Measurements from ENCODE around the gene SPDYC.
"Not testable (repeated sequence)": the region's sequence is repeated elsewhere in the genome, so short reads cannot be mapped to it uniquely, and the experiment has no call there.

The SPDYC gene

DNA sequence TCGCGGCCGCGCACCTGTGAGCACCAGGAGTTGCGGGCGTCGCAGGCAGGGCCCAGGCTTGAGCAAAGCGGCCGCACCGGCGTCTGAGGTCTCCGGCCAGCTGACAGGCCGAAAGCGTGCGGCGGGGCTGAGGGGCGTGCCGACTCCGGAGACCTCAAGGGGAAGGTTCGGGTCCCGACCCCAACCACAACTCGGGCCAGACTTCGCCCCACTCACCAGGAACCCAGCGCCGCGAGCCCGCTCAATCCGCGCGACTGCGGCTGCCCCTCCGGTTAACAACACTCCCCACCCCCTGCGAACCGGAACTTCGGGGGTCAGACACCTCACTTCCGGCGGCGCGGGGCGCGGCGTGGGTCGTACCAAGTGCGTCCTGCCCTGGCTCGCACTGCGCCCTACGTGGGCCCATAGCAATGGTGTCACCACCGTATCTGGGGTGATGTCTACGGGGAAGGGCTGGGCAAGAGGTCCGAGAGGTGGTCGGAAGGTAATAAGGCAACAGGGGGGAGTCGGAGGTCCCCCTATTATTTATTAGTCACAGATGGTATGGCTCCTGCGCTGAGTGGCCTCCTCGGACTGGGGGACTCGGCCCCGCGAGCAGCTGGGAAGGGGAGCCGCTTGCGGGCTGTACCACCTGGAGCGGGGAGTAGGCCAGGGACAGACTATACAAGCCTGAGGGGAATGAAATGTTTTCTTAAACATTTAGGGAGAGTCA lies 35.6 kb upstream of the SPDYC start, which contains the start of gene SYVN1:
Gene SYVN1, minus strand, starts transcription at position 280 of the 712 bp plus-strand sequence. CDS start 918 bp downstream, outside the sequence.
- peak; percentile 93 for DNase-seq

DNA sequence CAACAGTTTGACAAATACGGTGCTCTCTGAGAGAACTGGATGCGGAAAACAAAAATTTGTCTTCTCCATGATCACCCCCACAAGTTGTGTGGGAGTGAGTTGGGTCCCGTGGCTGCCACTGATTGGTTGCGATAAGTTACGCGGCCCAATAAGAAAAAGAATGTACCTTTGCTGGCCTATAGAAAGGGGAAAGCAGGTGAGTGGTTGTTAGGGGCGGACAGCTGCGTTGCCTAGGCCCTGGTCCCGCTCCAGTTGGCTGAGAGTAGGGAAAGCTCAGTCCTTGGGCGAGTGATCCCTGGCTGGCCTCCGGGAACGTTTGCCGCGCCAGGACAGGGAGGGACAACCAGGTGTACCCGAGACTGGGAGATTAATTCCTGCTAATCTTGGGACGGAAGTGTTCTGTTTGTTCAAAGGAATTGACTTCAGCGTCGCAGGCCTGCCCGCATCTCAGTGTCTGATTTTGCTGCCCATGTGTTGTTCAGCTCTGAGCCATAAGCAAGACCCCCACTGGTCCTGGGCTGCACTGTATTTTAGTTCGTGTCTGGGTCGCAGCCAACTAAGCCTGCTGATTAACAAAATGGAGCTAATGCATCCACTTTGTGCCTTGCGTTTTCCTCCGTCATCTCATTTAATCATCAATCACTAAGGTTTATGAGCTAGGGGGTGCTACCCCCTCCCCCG lies 34.9 kb upstream of the SPDYC start:
- DNase-seq = peak; percentile 98

DNA sequence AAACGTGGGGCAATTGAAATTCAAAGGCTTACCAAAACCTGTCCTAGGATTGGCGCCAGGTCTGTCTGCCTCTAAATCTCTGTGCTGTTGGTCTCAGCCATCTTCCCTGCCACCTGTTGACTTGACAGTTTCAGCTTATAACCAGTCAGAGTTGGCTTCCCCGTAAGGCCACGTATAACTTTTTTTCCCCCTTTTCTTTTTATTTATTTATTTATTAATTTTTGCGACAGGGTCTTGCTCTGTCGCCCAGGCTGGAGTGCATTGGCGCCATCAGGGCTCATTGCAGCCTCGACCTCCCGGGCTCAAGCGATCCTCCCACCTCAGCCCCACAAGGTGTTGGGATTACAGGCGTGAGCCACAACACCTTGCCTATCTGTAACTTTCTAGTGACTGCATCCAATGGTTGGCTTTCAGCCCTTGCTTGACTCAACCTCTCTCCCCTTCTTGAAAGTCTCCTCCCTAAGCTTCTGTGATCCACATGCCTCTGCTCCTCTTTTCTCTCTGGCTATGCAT lies 34.3 kb upstream of the SPDYC start:
- peak; percentile 8 for DNase-seq

- DNase-seq = peak; percentile 29
Observed at GRCh38 chr11:65136515-65137096, 33.4 kb upstream of the SPDYC start.

DNA sequence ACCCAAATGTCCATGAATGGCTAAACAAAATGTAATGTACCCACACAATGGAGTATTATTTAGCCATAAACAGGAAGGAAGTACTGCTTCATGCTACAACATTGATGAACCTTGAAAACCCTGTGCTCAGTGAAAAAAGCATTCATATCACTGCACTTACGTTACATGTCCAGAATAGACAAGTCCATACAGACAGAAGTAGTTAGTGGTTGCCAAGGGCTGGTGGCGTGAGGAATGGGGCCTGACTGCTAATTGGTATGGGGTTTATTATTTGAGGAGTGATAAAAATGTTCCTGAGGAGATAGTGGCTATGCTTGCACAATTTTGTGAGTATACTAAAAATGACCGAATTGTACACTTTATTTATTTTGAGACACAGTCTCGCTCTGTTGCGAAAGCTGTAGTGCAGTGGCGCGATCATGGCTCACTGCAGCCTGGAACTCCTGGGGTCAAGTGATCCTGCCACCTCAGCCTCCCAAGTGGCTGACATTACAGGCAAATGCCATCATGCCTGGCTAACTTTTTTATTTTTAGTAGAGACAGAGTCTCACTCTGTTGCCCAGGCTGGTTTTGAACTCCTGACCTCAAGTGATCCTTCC lies 28.0 kb upstream of the SPDYC start:
- no peak for DNase-seq

DNA sequence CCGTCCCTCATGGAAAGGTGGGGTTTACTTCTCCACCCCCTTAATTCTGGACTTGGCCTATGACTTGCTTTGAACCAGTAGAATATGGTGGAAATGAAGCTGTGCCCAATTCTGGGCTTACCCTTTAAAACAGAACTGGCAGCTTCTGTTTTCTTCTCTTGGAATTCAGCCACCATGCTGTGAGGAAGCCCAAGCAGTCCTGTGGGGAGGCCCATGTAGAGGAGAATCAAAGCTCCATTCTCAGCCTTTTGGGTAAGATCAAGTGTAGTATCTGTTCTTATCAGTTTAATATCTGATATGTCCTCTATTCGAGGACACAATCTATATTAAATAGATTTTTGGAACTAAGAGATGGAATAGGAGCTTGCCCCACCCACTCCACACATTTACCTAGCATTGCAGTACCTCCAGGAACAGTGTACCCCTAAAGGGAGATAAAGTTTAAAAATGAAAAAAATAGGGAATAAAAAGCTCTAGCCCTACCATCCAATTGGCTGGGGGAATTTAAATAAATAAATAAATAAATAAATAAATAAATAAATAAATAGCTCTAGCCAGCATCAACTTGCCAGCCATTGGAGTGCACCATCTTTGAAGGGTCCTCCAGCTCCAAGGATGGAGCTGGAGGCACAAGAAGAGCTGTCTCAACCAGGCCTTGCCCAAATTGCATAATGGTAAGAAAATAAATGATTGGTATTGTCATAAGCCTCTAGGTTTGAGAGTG lies 22.5 kb upstream of the SPDYC start:
- no peak for DNase-seq

DNA sequence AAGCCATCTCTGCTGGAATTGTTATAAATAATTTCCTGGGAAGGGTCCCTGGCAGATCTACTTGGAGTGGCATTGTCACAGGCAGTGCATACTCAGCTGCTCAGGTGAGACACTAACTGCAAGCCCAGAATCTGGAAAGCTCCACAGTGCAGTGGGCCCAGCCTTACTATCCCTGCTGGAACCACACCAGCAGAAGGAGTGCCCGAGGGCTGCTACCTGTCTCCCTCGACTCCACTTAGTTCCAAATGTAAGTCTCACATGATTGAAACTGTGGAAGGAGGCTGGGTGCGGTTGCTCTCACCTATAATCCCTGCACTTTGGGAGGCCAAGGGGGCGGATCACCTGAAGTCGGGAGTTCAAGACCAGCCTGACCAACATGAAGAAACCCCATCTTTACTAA lies 21.4 kb upstream of the SPDYC start:
- DNase-seq = no peak

GRCh38 chr11:65150131-65150508 lies 19.9 kb upstream of the SPDYC start:
- DNase-seq = not testable (repeated sequence)

- peak; percentile 75 for DNase-seq
Observed at GRCh38 chr11:65150509-65151299, 19.3 kb upstream of the SPDYC start.

GRCh38 chr11:65151331-65151899 lies 18.6 kb upstream of the SPDYC start:
- no peak for DNase-seq

DNA sequence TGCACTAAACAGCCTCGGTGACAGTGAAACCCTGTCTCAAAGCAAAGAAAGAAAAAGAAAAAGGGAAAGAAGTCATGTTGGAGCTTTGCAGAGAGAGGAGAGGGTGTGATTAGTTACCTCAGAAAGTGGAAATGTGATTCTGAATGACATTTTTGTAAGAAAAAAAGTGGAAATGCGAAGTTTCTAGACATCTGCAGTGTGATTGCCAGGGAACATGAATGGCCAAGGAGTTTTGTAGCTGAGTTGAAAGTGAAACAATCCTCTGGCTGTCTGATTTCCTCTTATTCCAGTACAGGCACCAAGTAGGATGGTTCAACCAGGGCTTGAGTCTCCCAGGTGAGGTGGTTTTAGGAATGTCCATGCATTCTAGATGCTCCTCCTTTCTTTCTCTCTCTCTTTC lies 17.9 kb upstream of the SPDYC start:
- no peak for DNase-seq

DNA sequence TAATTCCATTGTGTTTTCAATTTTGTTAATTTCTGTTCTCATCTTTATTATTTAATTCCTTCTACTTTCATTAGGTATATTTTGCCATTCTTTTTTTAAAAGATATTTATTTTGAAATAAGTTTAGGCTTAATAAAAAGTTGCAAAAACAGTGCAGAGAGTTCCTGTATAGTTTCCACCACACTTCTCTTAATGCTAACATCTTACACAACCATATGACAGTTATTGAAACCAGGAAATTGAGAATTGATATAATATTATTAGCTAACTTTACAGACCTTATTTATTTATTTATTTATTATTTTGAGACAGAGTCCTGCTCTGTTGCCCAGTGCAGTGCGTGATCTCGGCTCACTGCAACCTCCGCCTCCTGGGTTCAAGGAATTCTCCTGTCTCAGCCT lies 13.8 kb upstream of the SPDYC start:
- no peak for DNase-seq

- no peak for DNase-seq
Observed at GRCh38 chr11:65156926-65157325, 13.1 kb upstream of the SPDYC start.

DNA sequence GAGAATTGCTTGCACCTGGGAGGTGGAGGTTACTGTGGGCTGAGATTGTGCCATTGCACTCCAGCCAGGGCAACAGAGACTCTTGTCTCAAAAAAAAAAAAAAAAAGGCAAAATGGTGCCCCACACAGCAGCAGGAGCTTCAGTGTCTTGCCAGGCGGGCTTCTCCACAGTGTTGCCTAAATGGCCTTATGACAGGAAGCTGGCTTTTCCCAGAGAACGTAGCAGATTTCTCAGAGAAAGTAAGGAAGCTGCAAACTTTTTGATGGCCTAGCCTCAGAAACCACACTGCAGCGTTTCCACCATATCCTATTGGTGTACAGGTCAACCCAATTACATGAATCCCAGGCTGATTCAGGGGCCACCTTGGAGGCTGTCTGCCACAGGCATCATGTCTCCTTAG lies 12.7 kb upstream of the SPDYC start:
- no peak for DNase-seq

DNA sequence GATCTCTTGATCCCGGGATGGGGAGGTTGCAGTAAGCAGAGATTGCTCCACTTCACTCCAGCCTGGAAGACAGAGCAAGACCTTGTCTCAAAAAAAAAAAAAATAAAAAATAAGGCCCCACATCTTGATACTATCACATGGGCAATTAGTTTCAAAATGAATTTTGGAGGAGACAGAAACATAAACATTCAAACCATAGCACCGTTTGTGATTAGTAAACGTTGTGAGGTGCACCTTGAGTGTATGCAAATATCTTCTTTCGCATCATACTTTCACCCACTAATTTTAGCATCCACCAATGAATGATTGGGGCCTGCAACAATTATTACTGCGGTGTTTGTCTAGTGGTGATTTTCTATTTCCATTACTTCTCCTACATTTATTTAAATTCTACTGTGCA lies 11.0 kb upstream of the SPDYC start:
- DNase-seq = no peak

GRCh38 chr11:65160643-65161042 lies 9.4 kb upstream of the SPDYC start:
- no peak for DNase-seq

DNA sequence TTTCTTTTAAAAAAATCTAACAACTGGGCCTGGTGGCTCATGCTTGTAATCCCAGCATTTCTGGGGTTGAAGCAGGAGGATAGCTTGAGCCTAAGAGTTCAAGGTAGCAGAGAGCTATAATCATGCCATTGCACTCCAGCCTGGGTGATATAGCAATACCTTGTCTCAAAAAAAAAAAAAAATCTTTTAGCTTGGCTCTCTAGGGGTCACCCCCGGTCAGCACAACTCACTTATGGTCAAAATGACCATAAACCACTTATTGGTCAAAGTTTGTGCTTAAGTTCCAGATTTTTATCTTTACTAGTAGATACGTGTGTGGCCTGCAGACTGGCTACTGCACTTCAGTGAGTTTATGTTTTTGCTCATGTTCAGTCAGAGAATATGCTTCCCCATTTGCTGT lies 6.3 kb upstream of the SPDYC start:
- no peak for DNase-seq

GRCh38 chr11:65165410-65166317 lies 4.4 kb upstream of the SPDYC start:
- no peak for DNase-seq

GRCh38 chr11:65166893-65167292 lies 3.1 kb upstream of the SPDYC start:
- DNase-seq = no peak

GRCh38 chr11:65167656-65168055 lies 2.4 kb upstream of the SPDYC start:
- DNase-seq = no peak
